Naive B cell (primary cell): ENCODE data around the gene PSPN. TPM values are rescaled to one million over a fixed set of nuclear protein-coding genes. Genes with fewer than 3 reads are reported as not detected.
"Not testable (repeated sequence)": the region's sequence is repeated elsewhere in the genome, so short reads cannot be mapped to it uniquely, and the experiment has no call there.

Experiments
- ATAC-seq, 2 donors: fragments of 150-1000 bp; cut with Tn5 transposase; 2 replicates each; pipeline ENCODE4 v1.10.0; 2021; ENCODE audit warnings: low read depth in 2 of 2, mild to moderate bottlenecking in 2 of 2, moderate library complexity in 2 of 2
- DNase-seq: peaks from one replicate; pipeline ENCODE4 v3.0.0; 2022
- H3K27ac Mint-ChIP-seq, 6 donors: one replicate each; pipeline ENCODE4 v1.8.0; 2020 to 2022; ENCODE audit warnings: mild to moderate bottlenecking in 6 of 6, mixed read lengths in 6 of 6, moderate library complexity in 5 of 6, inconsistent platforms in 2 of 6
- H3K27me3 Mint-ChIP-seq, 3 donors: one replicate each; pipeline ENCODE4 v1.8.0; 2021 to 2022; ENCODE audit warnings: mixed read lengths in 3 of 3, mild to moderate bottlenecking in 1 of 3
- H3K36me3 Mint-ChIP-seq, 2 donors: one replicate each; pipeline ENCODE4 v1.8.0; 2020 to 2022; ENCODE audit warnings: mixed read lengths in 2 of 2, inconsistent platforms in 1 of 2, mild to moderate bottlenecking in 1 of 2
- H3K4me1 Mint-ChIP-seq, 3 donors: one replicate each; pipeline ENCODE4 v1.8.0; 2020 to 2022; ENCODE audit warnings: mixed read lengths in 3 of 3, inconsistent platforms in 1 of 3, mild to moderate bottlenecking in 1 of 3, moderate library complexity in 1 of 3
- H3K4me3 Mint-ChIP-seq, 8 donors: one replicate each; pipeline ENCODE4 v1.8.0; 2020 to 2022; ENCODE audit warnings: mild to moderate bottlenecking in 8 of 8, mixed read lengths in 8 of 8, moderate library complexity in 8 of 8, inconsistent platforms in 2 of 8
- H3K9me3 Mint-ChIP-seq, 7 donors: one replicate each; pipeline ENCODE4 v1.8.0; 2020 to 2022; ENCODE audit warnings: mixed read lengths in 7 of 7, mild to moderate bottlenecking in 5 of 7, inconsistent platforms in 2 of 7, moderate library complexity in 1 of 7
- polyA plus RNA-seq, 6 donors: library from polyadenylated mRNA; unstranded; fragments of 300-500 nt; fragmentation: Illumina TruSeq; gene quantifications; one replicate each; pipeline ENCODE4 v1.2.3, GENCODE V29; 2021; ENCODE audit warnings: low read depth in 6 of 6

The PSPN gene
- polyA plus RNA-seq, 6 donors from 2014 or later, result 0.35 to 0.56 (median 0.49) TPM

GRCh38 chr19:6354098-6354674 lies 21.5 kb downstream of the PSPN start:
- no peaks in the 10 kb centered on the region for H3K9me3 Mint-ChIP-seq
- peaks cover 0 to 4% (median 0%) of the 10 kb centered on the region in 3 donors for H3K4me1 Mint-ChIP-seq
- H3K27me3 Mint-ChIP-seq, result peaks cover 0 to 1% (median 0%) of the 10 kb centered on the region in 3 donors
- no peak overlapping the region for H3K4me3 Mint-ChIP-seq
- no peaks in the 10 kb centered on the region for H3K36me3 Mint-ChIP-seq
- ATAC-seq, result no peak
- no peak for DNase-seq
- H3K27ac Mint-ChIP-seq, result no peak overlapping the region

GRCh38 chr19:6352381-6353165 lies 23.2 kb downstream of the PSPN start:
- ATAC-seq (no peak), DNase-seq (no peak)
- H3K27me3 Mint-ChIP-seq, result peaks cover 0 to 8% (median 0%) of the 10 kb centered on the region in 3 donors
- H3K36me3 Mint-ChIP-seq, result no peaks in the 10 kb centered on the region
- no peaks in the 10 kb centered on the region for H3K9me3 Mint-ChIP-seq
- H3K4me1 Mint-ChIP-seq, result peaks cover 0 to 1% (median under 1%) of the 10 kb centered on the region in 3 donors
- no peak overlapping the region for H3K4me3 Mint-ChIP-seq
- no peak overlapping the region for H3K27ac Mint-ChIP-seq

DNA sequence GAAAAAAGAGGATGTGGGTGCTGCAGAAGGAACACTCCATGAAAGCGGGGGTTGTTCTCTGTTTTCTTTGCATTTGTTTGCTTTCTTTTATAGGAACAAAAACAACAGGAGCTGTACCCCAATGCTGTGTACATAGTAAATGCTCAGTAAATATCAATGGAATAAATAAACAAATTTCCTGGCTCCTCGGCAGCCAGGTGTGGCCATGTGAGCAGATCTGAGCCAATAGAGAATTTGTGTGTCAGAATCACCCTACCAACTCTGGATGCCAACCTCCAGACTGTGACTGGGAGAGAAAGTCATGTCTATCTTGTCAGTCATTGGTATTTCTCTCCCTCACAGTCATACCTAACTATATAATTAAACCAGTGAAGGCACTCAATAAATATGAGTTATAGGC lies 25.0 kb downstream of the PSPN start:
- H3K9me3 Mint-ChIP-seq, result no peaks in the 10 kb centered on the region
- no peak for ATAC-seq
- no peak overlapping the region for H3K4me3 Mint-ChIP-seq
- H3K4me1 Mint-ChIP-seq, result peaks cover 0 to 1% (median 0%) of the 10 kb centered on the region in 3 donors
- H3K27me3 Mint-ChIP-seq, result peaks cover 0 to 8% (median 0%) of the 10 kb centered on the region in 3 donors
- no peaks in the 10 kb centered on the region for H3K36me3 Mint-ChIP-seq
- DNase-seq, result no peak
- no peak overlapping the region for H3K27ac Mint-ChIP-seq

GRCh38 chr19:6349271-6349670 lies 26.5 kb downstream of the PSPN start:
- not testable (repeated sequence) for H3K36me3 Mint-ChIP-seq, DNase-seq, H3K4me3 Mint-ChIP-seq, H3K27ac Mint-ChIP-seq, H3K9me3 Mint-ChIP-seq, H3K27me3 Mint-ChIP-seq, ATAC-seq, H3K4me1 Mint-ChIP-seq

DNA sequence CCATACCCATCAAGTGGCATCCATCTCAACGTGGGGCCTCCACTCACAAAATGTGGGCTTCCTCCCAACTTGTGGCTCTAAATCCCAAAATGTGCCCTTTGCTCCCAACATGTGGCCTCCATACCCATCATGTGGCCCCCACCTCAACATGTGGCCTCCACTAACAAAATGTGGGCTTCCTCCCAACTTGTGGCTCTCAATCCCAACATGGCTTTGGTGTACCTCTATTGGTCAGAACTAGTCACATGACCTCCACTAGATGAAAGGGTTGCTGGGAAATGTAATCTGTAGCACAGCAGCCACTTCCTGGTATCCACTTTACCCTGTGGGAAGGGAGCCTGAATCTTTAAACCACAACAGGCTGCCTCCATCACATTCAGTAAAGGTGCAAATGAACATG lies 32.3 kb downstream of the PSPN start:
- Mint-ChIP-seq H3K9me3 (peaks cover 0 to 5% (median 2%) of the 10 kb centered on the region in 7 donors), H3K27ac (peak overlapping the region in 1 of 6 donors; percentile 16), H3K4me3 (peak overlapping the region in 1 of 8 donors; percentile 30), H3K4me1 (peaks cover 0 to 7% (median 7%) of the 10 kb centered on the region in 3 donors), H3K36me3 (peaks cover 0 to 7% of the 10 kb centered on the region in 2 donors), H3K27me3 (peaks cover 0 to 6% (median 6%) of the 10 kb centered on the region in 3 donors)
- ATAC-seq (no peak), DNase-seq (no peak)

GRCh38 chr19:6340493-6341201 lies 35.1 kb downstream of the PSPN start:
- peaks cover 0 to 7% (median 7%) of the 10 kb centered on the region in 3 donors for H3K4me1 Mint-ChIP-seq
- H3K27ac Mint-ChIP-seq, result no peak overlapping the region
- DNase-seq (no peak), ATAC-seq (no peak)
- no peak overlapping the region for H3K4me3 Mint-ChIP-seq
- H3K9me3 Mint-ChIP-seq, result peaks cover 0 to 5% (median 2%) of the 10 kb centered on the region in 7 donors
- peaks cover 0 to 7% of the 10 kb centered on the region in 2 donors for H3K36me3 Mint-ChIP-seq
- H3K27me3 Mint-ChIP-seq, result peaks cover 0 to 10% (median 6%) of the 10 kb centered on the region in 3 donors

DNA sequence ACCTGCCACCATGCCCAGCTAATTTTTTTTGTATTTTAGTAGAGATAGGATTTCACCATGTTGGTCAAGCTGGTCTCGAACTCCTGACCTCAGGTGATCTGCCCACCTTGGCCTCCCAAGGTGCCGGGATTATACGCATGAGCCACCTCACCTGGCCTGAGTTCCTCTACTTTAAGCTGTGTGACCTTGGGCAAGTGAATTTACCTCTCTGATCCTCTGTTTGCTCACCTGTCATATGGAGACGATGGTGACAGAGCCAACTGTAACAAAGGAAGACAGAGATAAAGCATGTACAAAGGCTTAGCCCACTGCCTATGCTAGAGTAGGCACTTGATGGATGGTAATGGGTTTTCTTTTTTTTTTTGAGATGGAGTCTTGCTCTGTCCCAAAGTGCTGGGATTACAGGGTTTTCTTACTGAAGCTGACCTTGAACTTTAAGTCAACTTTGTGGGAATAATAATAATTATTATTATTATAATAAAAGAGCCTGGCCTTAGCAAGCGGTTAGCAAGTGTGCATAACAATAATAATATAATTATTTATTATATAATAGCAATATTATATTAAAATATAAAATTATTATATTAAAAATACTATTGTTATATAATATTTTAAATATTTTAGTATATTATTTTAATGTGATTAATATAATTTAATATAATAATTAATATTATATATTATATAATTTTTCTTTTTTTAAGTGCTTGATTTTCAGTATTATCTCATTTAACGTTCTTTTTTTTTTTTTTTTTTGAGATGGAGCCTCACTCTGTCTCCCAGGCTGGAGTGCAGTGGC lies 41.0 kb downstream of the PSPN start:
- no peak for ATAC-seq
- DNase-seq, result no peak
- H3K9me3 Mint-ChIP-seq, result peaks cover 0 to 2% (median 0%) of the 10 kb centered on the region in 7 donors
- H3K4me3 Mint-ChIP-seq, result no peak overlapping the region
- H3K27me3 Mint-ChIP-seq, result peaks cover 0 to 7% (median 4%) of the 10 kb centered on the region in 3 donors
- no peak overlapping the region for H3K27ac Mint-ChIP-seq
- no peaks in the 10 kb centered on the region for H3K4me1 Mint-ChIP-seq
- no peaks in the 10 kb centered on the region for H3K36me3 Mint-ChIP-seq

DNA sequence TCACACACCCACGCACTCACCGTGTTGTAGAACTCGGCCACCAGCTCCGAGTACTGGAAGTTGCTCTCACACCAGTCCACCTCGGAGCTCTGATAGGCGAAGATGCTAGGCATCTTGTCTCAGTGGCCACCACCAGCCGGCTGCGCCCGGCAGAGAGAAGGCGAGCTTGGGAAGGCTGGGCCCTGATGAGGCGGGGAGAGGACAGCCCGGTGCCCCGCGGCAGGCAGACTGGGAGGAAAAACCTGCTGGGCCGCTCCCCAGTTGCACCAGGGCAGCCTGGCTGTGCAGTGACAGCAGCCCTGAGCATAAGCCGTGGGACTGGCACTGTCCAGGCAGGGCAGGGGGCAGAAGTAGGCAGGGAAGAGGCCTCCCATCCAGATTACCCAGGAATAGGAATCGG lies 42.3 kb downstream of the PSPN start, which contains the start of gene ACER1:
Gene ACER1, minus strand, starts transcription at position 174 of the 400 bp plus-strand sequence. Its CDS starts 61 bp downstream, at position 113.
- H3K36me3 Mint-ChIP-seq, result no peaks in the 10 kb centered on the region

GRCh38 chr19:6326815-6327214 lies 48.9 kb downstream of the PSPN start:
- H3K4me3 Mint-ChIP-seq, result no peak overlapping the region
- no peaks in the 10 kb centered on the region for H3K36me3 Mint-ChIP-seq
- no peak for ATAC-seq
- peaks cover 3 to 29% (median 24%) of the 10 kb centered on the region in 3 donors for H3K27me3 Mint-ChIP-seq
- no peak for DNase-seq
- H3K27ac Mint-ChIP-seq, result peak overlapping the region in 1 of 6 donors; percentile 21
- H3K4me1 Mint-ChIP-seq, result peaks cover 0 to 4% (median 0%) of the 10 kb centered on the region in 3 donors
- H3K9me3 Mint-ChIP-seq, result peaks cover 0 to 8% (median 5%) of the 10 kb centered on the region in 7 donors

More for the DNA sequence above, 42.3 kb downstream of the PSPN start, which contains the start of gene ACER1:
- Mint-ChIP-seq H3K27ac (peak within 1 kb of the TSS in 1 of 6 donors; percentile 38), H3K27me3 (peaks cover 0 to 4% (median 4%) of the 10 kb centered on the region in 3 donors), H3K4me3 (no peak within 1 kb of the TSS), H3K4me1 (no peaks in the 10 kb centered on the region), H3K9me3 (peaks cover 0 to under 1% (median 0%) of the 10 kb centered on the region in 7 donors)
- DNase-seq, result no peak
- no peak for ATAC-seq

DNA sequence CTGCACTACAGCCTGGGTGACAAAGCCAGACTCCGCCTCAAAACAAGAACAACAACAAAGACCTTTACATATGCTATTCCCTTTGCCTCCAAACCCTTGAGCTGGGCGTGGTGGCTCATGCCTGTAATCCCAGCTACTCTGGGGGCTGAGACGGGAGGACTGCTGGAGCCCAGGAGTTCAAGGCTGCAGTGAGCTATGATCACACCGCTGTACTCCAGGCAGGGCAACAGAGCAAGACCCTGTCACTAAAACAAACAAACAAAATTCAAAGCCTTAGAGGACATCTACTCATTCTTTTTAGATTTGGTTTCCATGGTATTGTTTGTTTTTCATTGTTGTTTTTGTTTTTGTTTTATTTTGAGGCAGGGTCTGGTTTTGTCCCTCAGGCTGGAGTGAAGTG lies 50.1 kb downstream of the PSPN start:
- H3K4me1 Mint-ChIP-seq, result peaks cover 0 to 4% (median 0%) of the 10 kb centered on the region in 3 donors
- no peak for ATAC-seq
- no peak overlapping the region for H3K4me3 Mint-ChIP-seq

More for the DNA sequence above, 50.1 kb downstream of the PSPN start:
- peaks cover 3 to 29% (median 24%) of the 10 kb centered on the region in 3 donors for H3K27me3 Mint-ChIP-seq
- peak overlapping the region in 1 of 6 donors; percentile 24 for H3K27ac Mint-ChIP-seq
- DNase-seq, result no peak
- H3K36me3 Mint-ChIP-seq, result no peaks in the 10 kb centered on the region
- peaks cover 0 to 8% (median 5%) of the 10 kb centered on the region in 7 donors for H3K9me3 Mint-ChIP-seq
